ENCODE measurements around the gene CEP126.

DNA sequence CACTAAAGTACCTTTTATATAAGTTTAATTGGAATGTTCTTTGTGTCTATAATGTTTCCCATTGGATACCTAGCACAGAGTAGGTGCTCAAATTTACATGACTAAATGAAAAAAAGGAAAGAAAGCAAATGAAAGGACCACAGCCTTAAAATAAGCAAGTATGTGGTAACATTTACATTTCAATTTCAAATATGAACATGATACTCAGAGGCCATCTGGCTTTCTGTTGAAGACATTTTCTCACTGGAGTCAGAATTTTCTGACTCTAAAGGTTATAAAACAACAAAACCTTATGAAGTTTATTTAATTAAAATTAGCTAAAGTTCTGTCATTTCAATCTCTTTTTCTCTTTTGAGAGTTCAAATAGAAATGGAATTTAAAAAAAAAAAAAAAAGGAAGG lies 2.4 kb downstream of the CEP126 start:
- TF ChIP-seq, protein P1, sequence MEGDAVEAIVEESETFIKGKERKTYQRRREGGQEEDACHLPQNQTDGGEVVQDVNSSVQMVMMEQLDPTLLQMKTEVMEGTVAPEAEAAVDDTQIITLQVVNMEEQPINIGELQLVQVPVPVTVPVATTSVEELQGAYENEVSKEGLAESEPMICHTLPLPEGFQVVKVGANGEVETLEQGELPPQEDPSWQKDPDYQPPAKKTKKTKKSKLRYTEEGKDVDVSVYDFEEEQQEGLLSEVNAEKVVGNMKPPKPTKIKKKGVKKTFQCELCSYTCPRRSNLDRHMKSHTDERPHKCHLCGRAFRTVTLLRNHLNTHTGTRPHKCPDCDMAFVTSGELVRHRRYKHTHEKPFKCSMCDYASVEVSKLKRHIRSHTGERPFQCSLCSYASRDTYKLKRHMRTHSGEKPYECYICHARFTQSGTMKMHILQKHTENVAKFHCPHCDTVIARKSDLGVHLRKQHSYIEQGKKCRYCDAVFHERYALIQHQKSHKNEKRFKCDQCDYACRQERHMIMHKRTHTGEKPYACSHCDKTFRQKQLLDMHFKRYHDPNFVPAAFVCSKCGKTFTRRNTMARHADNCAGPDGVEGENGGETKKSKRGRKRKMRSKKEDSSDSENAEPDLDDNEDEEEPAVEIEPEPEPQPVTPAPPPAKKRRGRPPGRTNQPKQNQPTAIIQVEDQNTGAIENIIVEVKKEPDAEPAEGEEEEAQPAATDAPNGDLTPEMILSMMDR (IDR thresholded peaks at IDR 0.05 in 8 of 11, conservative IDR thresholded peaks at IDR 0.05 in 3 of 11), result no peak
- TF ChIP-seq POLR2A (IDR thresholded peaks at IDR 0.05), result no peak
- TF ChIP-seq POLR2AphosphoS5 (IDR thresholded peaks at IDR 0.05), result no peak
